ENCODE results near the gene RHOG. TPM values are rescaled to one million over a fixed set of nuclear protein-coding genes. Genes with fewer than 3 reads are reported as not detected.

Gene RHOG
- total RNA-seq, 1 donor from 2014 or later = 6.6 TPM

GRCh38 chr11:3840004-3840869, 522 bp downstream of the RHOG start:
- Mint-ChIP-seq H3K9me3 (ENCODE audit: unreplicated experiment) (peaks cover 11% of the 10 kb centered on the region), H3K4me3 (ENCODE audit: unreplicated experiment) (peak overlapping the region; percentile 79), H3K4me1 (ENCODE audit: low read depth, unreplicated experiment) (peaks cover 14% of the 10 kb centered on the region), H3K36me3 (ENCODE audit: unreplicated experiment) (peaks cover 6% of the 10 kb centered on the region), H3K27me3 (ENCODE audit: unreplicated experiment) (peaks cover 12% of the 10 kb centered on the region), H3K27ac (ENCODE audit: unreplicated experiment) (peak overlapping the region; percentile 15)
- TF ChIP-seq, protein P1, sequence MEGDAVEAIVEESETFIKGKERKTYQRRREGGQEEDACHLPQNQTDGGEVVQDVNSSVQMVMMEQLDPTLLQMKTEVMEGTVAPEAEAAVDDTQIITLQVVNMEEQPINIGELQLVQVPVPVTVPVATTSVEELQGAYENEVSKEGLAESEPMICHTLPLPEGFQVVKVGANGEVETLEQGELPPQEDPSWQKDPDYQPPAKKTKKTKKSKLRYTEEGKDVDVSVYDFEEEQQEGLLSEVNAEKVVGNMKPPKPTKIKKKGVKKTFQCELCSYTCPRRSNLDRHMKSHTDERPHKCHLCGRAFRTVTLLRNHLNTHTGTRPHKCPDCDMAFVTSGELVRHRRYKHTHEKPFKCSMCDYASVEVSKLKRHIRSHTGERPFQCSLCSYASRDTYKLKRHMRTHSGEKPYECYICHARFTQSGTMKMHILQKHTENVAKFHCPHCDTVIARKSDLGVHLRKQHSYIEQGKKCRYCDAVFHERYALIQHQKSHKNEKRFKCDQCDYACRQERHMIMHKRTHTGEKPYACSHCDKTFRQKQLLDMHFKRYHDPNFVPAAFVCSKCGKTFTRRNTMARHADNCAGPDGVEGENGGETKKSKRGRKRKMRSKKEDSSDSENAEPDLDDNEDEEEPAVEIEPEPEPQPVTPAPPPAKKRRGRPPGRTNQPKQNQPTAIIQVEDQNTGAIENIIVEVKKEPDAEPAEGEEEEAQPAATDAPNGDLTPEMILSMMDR (IDR thresholded peaks at IDR 0.05; ENCODE audit: partially characterized antibody, unreplicated experiment) = no peak
- peak; percentile 70 for DNase-seq

- Mint-ChIP-seq H3K9me3 (ENCODE audit: unreplicated experiment) (peaks cover 11% of the 10 kb centered on the region), H3K36me3 (ENCODE audit: unreplicated experiment) (peaks cover 6% of the 10 kb centered on the region), H3K4me1 (ENCODE audit: low read depth, unreplicated experiment) (peaks cover 14% of the 10 kb centered on the region), H3K27me3 (ENCODE audit: unreplicated experiment) (peaks cover 14% of the 10 kb centered on the region), H3K27ac (ENCODE audit: unreplicated experiment) (no peak overlapping the region), H3K4me3 (ENCODE audit: unreplicated experiment) (no peak overlapping the region)
- no peak for DNase-seq
- TF ChIP-seq, protein P1 (IDR thresholded peaks at IDR 0.05; ENCODE audit: partially characterized antibody, unreplicated experiment) = no peak
Measured at GRCh38 chr11:3838504-3838903, 2.3 kb downstream of the RHOG start.

DNA sequence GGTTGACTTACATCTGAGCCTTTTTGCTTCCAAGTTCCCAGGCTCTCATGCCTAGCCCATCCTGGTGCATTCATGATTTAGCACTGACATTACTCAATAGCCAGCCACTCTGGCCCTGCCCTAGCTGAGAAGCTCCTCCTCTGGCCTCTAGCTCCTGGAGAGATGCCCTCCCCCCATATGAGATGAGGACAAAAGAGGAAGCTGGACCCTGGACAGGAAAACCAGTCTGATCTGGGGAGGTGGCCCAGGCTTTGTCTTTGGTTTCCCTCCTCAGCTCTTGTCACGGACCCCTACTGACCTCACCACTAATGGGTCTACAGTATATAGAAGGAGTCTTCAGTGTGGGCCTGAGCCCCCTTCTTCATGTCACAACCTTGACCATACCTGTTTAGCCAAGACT, 3.0 kb downstream of the RHOG start:
- H3K9me3 Mint-ChIP-seq (ENCODE audit: unreplicated experiment) = peaks cover 11% of the 10 kb centered on the region
- peaks cover 14% of the 10 kb centered on the region for H3K27me3 Mint-ChIP-seq (ENCODE audit: unreplicated experiment)
- TF ChIP-seq, protein P1 (IDR thresholded peaks at IDR 0.05; ENCODE audit: partially characterized antibody, unreplicated experiment) = no peak
- no peak overlapping the region for H3K27ac Mint-ChIP-seq (ENCODE audit: unreplicated experiment)
- H3K4me1 Mint-ChIP-seq (ENCODE audit: low read depth, unreplicated experiment) = peaks cover 14% of the 10 kb centered on the region
- no peak for DNase-seq
- H3K36me3 Mint-ChIP-seq (ENCODE audit: unreplicated experiment) = peaks cover 6% of the 10 kb centered on the region
- H3K4me3 Mint-ChIP-seq (ENCODE audit: unreplicated experiment) = no peak overlapping the region

- peaks cover 14% of the 10 kb centered on the region for H3K27me3 Mint-ChIP-seq (ENCODE audit: unreplicated experiment)
- H3K4me3 Mint-ChIP-seq (ENCODE audit: unreplicated experiment) = no peak overlapping the region
- no peak for DNase-seq
- TF ChIP-seq, protein P1 (IDR thresholded peaks at IDR 0.05; ENCODE audit: partially characterized antibody, unreplicated experiment) = no peak
- peaks cover 11% of the 10 kb centered on the region for H3K9me3 Mint-ChIP-seq (ENCODE audit: unreplicated experiment)
- peaks cover 14% of the 10 kb centered on the region for H3K4me1 Mint-ChIP-seq (ENCODE audit: low read depth, unreplicated experiment)
- H3K27ac Mint-ChIP-seq (ENCODE audit: unreplicated experiment) = no peak overlapping the region
- H3K36me3 Mint-ChIP-seq (ENCODE audit: unreplicated experiment) = peaks cover 6% of the 10 kb centered on the region
Measured at GRCh38 chr11:3836903-3837302, 3.9 kb downstream of the RHOG start.

DNA sequence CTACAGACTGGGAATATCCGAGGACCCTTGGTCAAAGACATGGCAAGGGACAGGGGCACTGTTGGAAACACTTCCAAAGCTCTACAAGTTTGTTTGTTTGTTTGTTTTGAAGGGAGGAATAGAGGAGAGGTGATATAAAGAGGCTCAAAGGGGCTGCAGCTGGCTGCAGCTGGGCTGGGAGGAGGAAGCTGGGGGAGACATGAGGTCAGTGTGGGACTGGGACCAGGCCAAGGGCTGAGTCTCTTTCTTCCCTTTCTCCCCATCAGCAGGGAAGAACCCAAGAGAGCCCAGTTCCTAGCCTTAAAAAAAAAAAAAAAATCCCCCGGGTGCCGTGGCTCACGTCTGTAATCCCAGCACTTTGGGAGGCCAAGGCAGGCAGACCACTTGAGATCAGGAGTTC, 5.0 kb downstream of the RHOG start:
- Mint-ChIP-seq H3K9me3 (ENCODE audit: unreplicated experiment) (peaks cover 13% of the 10 kb centered on the region), H3K27ac (ENCODE audit: unreplicated experiment) (no peak overlapping the region), H3K4me3 (ENCODE audit: unreplicated experiment) (no peak overlapping the region), H3K4me1 (ENCODE audit: low read depth, unreplicated experiment) (peaks cover 14% of the 10 kb centered on the region), H3K27me3 (ENCODE audit: unreplicated experiment) (peaks cover 14% of the 10 kb centered on the region), H3K36me3 (ENCODE audit: unreplicated experiment) (peaks cover 6% of the 10 kb centered on the region)
- DNase-seq = no peak
- TF ChIP-seq, protein P1 (IDR thresholded peaks at IDR 0.05; ENCODE audit: partially characterized antibody, unreplicated experiment) = no peak

All from glutamatergic neuron (in vitro differentiated cells).